GM18508 (cell line): Measurements from ENCODE around the gene PTPN14.
"Not testable (repeated sequence)": the region's sequence is repeated elsewhere in the genome, so short reads cannot be mapped to it uniquely, and the experiment has no call there.

Experiments
- ATAC-seq: cut with Tn5 transposase; IDR thresholded peaks from one replicate; pipeline ENCODE4 v1.9.1; 2021; ENCODE audit warnings: moderate number of reproducible peaks; ENCODE audit not compliant: insufficient read depth, unreplicated experiment

PTPN14 gene

DNA sequence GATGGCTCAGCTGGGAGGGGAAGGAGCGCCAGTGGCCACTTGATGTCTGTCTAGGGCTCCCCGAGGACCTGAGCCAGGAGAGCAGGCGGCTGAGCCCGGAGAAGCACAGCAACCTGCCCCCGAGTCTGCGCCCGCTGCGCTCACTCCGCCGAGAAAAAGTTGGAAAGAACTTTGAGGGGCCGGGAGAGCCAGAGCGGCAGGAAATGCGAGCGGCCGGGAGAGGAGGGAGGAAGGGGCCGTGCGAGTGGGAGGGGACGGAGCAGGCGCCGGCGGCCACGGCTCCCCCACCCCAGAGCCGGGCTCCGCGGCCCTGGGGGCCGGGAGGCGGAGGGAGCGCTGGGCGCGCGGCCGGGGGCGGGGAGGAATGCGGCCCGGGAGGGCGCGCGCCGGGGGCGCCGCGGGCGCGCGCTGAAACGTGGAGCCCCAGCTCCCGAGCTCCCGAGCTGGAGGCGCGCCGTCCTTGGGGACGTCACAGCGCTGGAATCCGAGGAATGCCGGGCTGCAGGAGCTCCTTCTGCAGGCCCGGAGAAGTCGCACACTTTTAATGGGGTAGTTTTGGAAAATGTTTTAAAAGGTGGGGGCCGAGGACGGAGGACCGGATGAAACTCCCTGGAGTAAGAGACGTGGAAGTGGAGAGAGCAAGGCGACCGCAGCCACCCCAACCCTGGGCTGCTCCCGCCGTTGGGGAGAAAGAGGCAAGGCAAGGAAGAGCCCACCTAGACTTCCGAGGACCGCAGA is at the start of gene PTPN14:
TSS of gene PTPN14 (minus strand) at position 167 of the 738 bp plus-strand sequence. CDS start 86,799 bp downstream, outside the sequence.
- ATAC-seq, result no peak

DNA sequence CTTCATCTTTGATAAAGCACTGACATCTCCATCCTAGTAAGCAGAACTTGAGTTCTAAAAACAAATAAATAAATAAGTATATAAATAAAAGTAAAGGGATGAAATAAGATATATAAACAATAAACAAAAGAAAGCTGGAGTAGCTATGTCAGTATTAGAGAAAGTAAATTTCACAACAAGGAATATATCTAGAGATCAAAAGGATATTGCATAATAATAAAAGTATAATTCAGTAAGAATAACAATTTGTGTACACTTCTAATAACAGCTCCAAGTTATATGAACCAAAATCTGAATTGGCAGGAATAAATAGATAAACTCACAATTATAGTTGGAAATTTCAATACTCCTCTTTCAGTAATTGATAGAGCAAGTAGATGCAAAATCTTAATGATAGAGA is 41.8 kb upstream of the PTPN14 start:
- ATAC-seq, result no peak

DNA sequence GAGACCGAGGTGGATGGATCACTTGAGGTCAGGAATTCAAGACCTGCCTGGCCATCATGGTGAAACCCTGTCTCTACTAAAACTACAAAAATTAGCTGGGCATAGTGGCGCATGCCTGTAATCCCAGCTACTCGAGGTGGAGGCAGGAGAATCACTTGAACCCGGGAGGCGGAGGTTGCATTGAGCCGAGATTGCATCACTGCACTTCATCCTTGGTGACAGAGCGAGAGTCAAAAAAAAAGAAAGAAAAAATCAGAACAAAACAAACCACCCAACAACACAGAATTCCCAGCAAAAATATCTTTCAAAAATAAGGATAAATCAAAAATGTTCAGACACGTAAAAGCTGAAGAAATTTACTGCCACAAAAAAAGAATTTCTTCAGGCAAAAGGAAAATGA is 40.5 kb upstream of the PTPN14 start:
- not testable (repeated sequence) for ATAC-seq

DNA sequence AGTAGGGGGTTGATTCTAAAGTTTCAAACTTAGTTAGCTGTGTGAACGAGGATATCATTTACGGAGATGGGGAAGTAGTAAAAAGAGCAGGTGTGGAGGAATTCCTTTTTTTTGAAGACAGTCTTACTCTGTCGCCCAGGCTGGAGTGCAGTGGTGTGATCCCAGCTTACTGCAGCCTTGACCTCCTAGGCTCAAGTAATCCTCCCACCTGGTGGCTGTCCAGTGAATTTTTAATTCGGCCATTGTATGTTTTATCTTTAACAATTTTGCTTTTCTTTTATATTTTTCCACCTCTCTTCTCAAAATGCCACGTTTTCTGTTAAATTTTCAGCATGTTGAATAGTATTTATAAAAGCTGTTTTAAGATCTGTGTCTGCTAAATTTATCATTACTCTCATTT is 39.3 kb upstream of the PTPN14 start:
- ATAC-seq, result no peak

DNA sequence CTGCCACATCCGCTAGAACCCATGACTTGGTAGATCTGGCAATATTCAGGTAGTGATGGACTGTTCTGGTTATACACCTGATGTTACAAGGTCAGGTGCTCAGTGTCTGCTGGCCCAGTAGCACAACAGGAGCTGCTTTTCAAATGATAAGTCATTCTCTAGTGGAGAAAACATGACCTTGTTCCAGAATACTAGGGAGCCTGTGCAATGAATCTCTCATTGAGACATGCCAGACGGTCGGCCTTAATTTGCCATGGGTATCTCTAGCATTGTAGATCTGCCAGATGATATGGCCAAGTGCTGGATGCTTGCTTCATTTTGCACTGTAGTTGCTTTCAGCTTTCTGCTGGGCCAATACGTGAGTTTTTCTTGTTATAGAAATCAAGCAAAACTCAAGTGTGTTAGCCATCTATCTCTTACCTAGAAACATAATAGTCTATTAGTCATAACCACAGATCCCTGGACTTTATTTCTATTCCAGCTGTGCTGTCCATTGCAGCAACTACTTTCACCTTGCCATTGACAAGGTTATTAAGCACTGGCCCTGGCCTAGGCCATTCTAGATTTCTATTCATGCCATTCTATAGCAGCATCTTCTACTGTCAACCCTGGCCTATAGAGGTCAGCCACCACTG is 37.7 kb upstream of the PTPN14 start:
- ATAC-seq, result no peak

DNA sequence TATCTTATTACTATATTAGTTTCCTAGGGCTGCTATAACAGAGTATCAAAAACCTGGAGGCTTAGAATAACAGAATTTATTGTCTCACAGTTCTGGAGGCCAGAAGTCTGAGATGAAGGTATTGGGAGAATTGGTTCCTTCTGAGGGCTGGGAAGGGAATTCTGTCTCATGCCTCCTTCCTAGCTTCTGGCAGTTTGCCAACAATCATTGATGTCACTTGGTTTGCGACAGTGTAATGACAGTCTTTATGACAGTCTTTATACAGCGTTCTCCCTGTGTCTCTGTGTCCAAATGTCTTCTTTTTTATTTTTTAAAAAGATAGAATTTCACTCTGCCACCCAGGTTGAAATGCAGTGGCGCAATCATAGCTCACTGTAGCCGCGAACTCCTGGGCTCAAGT is 35.8 kb upstream of the PTPN14 start:
- ATAC-seq, result no peak

DNA sequence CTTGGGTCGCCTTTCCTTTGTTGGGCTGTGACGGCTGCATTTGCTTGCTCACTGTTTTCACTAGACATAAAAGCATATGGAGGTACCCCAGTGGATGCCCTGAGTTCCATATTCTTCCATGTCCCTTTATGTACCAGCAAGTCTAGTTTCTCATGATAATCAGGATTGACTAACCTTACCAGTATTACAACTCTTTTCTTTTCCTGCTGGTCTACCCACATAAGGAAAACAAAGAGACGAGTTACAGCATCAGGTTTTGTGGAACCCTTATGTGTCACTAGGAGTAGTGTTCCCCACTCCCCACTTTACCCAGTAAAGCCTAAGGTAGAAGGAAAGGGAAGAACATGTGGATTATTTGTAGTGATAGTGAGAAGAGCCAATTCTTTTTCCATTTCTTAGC is 35.2 kb upstream of the PTPN14 start:
- no peak for ATAC-seq

DNA sequence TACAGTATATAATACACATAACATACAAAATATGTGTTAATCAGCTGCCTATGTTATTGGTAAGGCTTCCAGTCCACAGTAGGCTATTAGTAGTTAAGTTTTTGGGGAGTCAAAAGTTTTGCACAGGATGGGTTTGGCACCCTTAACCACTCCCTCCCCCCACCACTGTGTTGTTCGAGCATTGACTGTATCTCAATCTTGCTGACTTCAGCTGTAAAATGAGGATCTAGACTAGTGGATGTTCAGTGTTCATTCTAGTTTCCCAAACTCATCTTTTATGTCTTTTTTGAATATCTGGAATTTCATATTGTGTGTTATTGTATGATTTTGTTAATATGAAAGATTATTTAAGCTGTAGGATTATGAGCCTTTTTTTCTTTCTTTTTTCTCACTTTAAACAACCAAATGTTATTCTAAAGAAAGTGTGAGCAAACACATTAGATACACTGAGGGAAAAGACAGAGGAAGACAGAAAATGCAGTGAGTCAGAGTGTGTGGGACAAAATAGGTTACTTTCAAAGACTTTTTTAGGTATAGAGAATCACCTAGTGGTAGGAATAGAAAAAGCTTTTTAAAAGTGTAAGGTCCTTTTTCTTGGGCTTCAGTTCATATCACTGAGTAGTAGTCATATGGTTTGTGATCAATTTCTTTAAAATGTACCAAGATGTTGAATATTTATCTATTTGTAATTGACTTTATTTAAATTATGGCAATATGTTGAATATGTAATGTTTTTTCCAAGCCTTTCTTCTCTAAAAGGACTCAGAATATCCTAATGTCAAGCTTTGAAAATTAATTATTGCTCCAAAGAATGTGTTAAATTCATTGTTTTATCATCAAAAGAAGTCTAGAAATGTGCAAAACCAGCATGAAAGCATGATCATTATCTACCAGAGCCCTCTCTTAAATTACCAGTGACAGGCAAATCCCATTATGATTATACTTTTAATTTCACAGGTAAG is 33.7 kb upstream of the PTPN14 start:
- peak; percentile 92 for ATAC-seq

DNA sequence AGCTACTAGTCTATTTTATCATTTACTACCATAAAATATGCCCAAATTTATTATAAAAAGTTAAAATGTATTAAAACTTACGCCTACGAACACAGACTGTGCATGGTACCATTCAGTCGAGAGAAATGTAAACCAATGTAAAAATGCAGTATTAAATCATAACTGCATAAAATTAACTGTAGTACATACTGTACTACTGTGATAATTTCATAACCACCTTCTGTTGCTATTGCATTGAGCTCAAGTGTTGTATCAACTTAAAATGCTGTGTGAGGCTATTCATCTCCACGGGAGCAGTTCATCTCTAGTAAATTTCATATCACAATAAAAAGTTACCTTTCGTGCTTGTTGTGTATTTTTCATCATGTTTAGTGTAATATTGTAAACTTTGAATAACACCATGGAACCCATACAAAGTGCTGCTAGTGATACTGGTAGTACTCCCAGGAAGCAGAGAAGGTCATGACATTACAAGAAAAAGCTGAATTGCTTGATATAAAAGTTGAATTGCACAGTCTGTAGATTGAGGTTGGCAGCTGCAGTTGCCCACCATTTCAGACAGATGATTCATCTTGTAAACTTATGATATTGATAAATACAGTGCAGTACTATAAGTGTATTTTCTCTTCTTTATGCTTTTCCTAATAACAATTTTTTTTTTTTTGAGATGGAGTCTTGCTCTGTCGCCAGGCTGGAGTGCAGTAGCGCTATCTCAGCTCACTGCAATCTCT is 32.6 kb upstream of the PTPN14 start:
- ATAC-seq, result no peak

DNA sequence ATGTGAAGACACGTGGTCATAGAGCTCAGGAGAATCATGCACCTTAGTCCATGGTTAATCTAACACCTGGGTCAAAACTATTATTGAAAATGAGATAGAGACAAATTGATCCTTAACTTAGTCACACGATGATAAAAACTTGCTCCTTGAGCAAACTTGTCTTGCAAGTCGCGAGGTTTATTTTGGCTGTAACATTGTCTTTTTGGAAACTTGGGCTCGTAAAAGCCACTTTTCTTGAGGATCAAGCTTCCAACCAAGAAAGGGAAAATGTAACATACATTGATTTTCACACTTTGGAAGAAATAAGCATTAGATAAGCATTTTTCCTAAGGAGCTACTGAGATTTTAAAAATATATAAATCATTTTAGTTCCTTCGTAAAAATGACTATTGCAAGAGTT is 31.7 kb upstream of the PTPN14 start:
- no peak for ATAC-seq

DNA sequence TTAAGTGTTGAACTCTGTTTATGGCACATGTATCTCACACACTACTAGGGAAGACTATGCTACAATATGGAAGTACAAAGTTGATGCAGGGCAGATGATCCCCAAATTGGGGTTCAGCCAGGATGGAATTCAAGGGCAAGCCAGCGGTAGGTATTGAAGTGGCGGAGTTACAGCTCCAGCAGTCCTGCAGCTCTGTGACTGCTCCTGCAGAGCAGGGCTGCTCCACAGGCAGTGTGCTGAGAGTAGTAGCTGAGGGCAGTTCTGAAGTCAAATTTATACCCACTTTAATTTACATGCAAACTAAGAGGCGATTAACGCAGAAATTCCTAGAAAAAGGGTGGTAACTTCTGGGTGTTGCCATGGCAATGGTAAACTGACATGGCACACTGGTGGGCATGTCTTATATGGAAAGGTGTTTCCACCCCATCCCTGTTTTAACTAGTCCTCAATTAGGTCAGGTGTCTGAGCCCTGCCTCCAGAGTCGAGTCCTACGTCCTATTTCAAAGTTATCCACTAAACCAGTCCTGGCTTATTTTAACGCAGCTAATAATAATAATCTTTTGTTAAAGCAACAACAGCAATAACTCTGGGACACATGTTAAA is 31.0 kb upstream of the PTPN14 start:
- no peak for ATAC-seq

DNA sequence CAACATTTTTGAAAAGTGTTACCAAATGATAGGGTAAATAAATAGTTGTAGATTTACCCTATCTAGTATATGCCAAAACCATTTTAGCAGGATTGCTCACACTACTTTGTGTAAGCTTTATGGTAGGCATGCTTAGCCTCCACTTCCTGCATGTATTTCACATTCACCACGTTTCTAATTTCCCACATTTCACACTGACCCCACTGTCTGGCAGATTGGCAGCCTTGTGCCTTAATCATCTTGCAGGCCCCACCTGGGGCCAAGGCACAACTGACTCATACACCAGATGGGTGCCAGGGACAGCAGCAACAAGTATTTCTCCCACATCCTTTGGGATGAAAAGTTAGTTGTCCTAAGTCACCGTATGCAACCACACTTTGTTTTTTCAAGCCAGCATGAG is 30.4 kb upstream of the PTPN14 start:
- no peak for ATAC-seq

DNA sequence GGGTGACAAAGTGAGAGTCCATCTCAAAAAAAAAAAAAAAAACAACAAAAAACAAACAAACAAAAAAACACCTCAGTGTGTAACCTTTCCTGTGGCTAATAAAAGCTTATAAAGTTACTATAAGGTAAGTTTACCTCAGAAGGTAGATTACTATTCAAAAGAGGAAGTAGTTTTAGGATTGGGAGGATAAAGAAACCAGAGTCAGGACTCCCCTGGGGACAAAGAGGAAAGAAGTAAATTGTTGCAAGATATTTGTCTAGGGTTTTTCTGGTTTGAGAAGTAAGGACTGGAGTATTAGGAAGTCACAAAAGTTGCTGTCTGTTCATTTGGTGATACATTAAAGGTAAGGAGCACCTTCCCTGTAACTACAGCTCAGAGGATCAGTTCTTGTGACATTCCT is 27.8 kb upstream of the PTPN14 start:
- ATAC-seq, result no peak

DNA sequence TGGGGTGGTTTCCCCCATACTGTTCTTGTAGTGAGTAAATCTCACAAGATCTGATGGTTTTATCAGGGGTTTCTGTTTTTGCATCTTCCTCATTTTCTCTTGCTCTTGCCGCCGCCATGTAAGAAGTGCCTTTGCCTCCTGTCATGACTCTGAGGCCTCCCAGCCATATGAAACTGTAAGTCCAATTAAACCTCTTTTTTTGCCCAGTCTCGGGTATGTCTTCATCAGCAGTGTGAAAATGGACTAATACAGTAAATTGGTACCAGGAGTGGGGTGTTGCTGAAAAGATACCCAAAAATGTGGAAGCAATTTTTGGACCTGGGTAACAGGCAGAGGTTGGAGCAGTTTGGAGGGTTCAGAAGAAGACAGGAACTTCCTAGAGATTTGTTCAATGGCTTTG is 24.7 kb upstream of the PTPN14 start:
- ATAC-seq, result not testable (repeated sequence)

DNA sequence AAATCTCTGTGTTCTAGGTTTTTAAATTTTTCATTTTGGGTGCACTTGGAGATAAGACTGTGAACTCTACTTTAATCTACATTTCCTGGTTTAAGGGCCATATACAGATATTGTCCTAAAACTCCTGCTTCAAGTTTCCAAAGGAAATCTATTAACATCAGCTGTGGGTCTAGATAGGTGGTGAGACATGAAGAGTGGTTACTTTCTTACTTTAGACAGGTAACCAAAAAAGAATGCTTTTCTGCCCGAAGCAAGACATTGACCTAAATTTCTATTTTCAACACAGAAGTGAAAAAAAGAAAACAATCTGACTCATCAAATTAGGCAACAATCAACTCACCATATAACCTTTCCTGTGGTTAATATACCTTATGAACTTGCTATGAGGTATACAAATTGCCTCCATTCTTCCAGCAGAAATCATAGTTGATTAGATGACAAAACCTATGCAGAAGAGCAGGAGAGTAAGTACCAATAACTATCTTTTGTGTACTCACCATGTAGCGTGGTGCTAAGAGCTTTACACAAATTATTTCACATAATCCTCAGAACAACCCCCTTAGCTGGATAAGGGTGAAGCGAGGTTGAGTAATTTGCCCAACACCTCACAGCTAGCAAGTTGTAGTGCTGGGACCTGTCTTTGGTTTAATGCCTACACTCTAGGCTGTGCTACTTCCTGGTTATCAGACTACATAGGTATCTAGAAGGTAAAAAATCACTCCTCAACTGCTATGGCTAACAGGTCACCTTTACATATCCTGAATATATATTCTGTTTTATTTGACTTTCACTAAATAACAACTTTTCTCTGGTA is 23.4 kb upstream of the PTPN14 start:
- no peak for ATAC-seq

DNA sequence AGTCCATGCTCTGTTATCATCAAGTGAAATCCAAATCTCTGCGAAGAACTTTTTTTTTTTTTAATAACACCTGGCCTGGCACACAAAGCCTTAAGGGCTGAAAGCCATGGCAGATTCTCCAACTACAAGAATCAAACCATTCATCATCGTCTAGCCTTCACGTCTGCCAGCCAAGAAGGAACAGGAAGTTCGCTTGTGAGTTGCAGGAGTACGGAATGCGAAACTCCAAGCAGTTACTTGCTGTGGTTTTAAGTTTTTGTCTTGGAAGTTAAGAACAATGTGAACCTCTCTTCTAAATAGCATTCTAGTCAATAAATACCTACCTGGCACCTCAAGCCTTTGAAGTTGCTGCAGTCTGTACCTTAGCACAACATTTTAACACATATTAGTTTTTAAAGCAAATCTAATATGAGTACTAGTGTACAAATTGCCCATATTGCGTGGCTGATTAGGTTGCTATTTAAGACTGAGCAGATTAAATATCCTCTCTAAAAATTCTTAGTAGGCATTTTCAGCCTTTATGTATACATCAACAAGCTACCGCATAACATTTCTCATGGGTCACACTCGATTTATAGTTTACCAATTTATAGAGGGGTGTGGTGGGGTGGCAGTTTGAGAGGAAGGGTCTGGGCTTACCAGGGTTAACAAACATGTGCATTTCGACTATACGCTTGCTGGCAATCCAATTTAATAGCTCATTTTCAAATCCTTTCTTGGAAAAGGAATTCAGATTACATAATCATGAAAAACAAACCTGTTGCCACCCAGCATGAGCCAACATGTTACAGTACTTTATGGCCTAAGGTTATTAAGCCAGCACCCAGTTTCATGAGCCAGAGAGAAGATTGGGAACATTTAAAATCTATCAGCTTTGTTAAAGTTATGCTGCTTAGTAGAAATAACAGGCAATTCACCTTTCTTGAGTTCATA is 22.2 kb upstream of the PTPN14 start:
- no peak for ATAC-seq

DNA sequence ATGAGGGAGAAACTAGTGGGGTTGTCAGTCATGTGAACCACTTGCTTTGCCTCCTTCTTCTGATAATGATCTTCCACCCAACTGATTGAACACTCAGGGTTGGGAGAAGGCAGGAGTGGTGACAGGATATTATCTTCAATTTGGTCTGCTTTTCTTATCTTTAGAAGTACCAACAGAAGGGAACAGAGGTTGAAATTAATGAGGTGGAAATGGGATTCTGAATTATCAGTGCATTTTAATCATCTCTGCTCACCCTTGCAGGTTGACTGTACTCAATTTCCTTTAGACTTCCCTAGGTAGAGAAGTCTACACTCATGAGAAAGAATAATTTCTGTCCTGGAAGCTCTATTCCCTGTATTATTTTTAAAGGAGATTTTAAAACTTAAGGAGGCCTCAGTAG is 19.9 kb upstream of the PTPN14 start:
- no peak for ATAC-seq

DNA sequence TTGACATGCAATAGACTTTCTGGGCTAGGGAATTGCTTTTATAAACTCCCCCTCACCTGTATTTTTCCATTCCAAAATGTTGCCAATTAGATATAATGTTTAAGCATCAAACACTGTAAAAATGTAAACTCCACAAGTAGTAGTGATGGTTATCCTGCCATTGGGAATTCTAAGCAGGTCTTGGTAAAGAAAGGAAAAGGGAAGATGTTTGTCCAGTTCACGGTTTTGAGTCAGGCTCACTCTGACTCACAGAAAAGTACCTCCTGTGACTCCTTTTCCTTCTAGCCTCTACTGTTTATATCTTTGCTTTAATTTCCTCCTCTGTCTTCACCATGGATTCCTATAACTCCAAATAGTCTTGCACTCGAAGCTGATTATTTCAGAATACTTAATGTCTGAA is 19.0 kb upstream of the PTPN14 start:
- no peak for ATAC-seq
